Measurements from ENCODE around the gene RBMS1. TPM values are rescaled to one million over a fixed set of nuclear protein-coding genes. Genes with fewer than 3 reads are reported as not detected.

The RBMS1 gene
- total RNA-seq, 1 experiment from 2014 or later, result 38.8 TPM

GRCh38 chr2:160397530-160397865 lies 96.1 kb downstream of the RBMS1 start:
- H3K9ac ChIP-seq (ENCODE audit: low read length), result peak overlapping the region; percentile 68
- peak overlapping the region; percentile 93 for H3K27ac ChIP-seq (ENCODE audit: low read length)
- peak overlapping the region; percentile 80 for H3K4me2 ChIP-seq (ENCODE audit: low read length)
- ChIA-PET POLR2A (ENCODE audit: unreplicated experiment) (no interaction called here), CTCF (no interaction called here)
- H3K36me3 ChIP-seq (ENCODE audit: low read depth, low read length), result no peaks in the 10 kb centered on the region
- H3K79me2 ChIP-seq (ENCODE audit: low read length), result peaks cover 99% of the 10 kb centered on the region
- H4K20me1 ChIP-seq (ENCODE audit: low read length), result no peaks in the 10 kb centered on the region
- peak overlapping the region; percentile 22; the same call in 1 of the 2 replicates for H2AFZ ChIP-seq (ENCODE audit: low read length)
- TF ChIP-seq EZH2phosphoT487 (IDR thresholded peaks at IDR 0.05; ENCODE audit: borderline replicate concordance, low read length) (no peak), EZH2 (IDR thresholded peaks at IDR 0.05; ENCODE audit: low read length, unreplicated experiment) (no peak), CTCF (conservative IDR thresholded peaks at IDR 0.05; ENCODE audit: low read depth, low read length) (no peak)
- peak overlapping the region; percentile 53 for H3K4me3 ChIP-seq (ENCODE audit: low read length)
- DNase-seq (peak; percentile 58), ATAC-seq (peak; percentile 81)
- H3K27me3 ChIP-seq (ENCODE audit: low read length), result no peaks in the 10 kb centered on the region
- intact Hi-C loops (cut with micrococcal nuclease), result no loop called here
- H3F3A ChIP-seq (ENCODE audit: low read length, unreplicated experiment), result peaks cover 7% of the 10 kb centered on the region
- H3K9me2 ChIP-seq (replicated peaks; ENCODE audit: low read length), result no peaks in the 10 kb centered on the region
- peaks cover 55% of the 10 kb centered on the region for H3K4me1 ChIP-seq (ENCODE audit: insufficient read depth, low read length)
- BruUV-seq (replicated peaks), result no TSS peak
- H3K9me3 ChIP-seq (ENCODE audit: low read length), result no peaks in the 10 kb centered on the region

- Histone ChIP-seq H3K27ac (ENCODE audit: low read length) (0 out of 2 replicates have a peak overlapping the region, but pooled peaks have one; percentile 0), H3K9me3 (ENCODE audit: low read length) (no peaks in the 10 kb centered on the region), H3K27me3 (ENCODE audit: low read length) (no peaks in the 10 kb centered on the region), H3K4me2 (ENCODE audit: low read length) (no peak overlapping the region), H2AFZ (ENCODE audit: low read length) (no peak overlapping the region), H3K9me2 (replicated peaks; ENCODE audit: low read length) (no peaks in the 10 kb centered on the region), H3F3A (ENCODE audit: low read length, unreplicated experiment) (peaks cover 7% of the 10 kb centered on the region), H3K4me3 (ENCODE audit: low read length) (no peak overlapping the region), H3K4me1 (ENCODE audit: insufficient read depth, low read length) (peaks cover 70% of the 10 kb centered on the region), H3K79me2 (ENCODE audit: low read length) (peaks cover 99% of the 10 kb centered on the region), H4K20me1 (ENCODE audit: low read length) (no peaks in the 10 kb centered on the region), H3K9ac (ENCODE audit: low read length) (no peak overlapping the region), H3K36me3 (ENCODE audit: low read depth, low read length) (no peaks in the 10 kb centered on the region)
- DNase-seq (no peak), ATAC-seq (no peak)
- ChIA-PET POLR2A (ENCODE audit: unreplicated experiment) (no interaction called here), CTCF (no interaction called here)
- intact Hi-C loops (cut with micrococcal nuclease), result no loop called here
- no peak for TF ChIP-seq EZH2phosphoT487 (IDR thresholded peaks at IDR 0.05; ENCODE audit: borderline replicate concordance, low read length)
- TF ChIP-seq CTCF (conservative IDR thresholded peaks at IDR 0.05; ENCODE audit: low read depth, low read length), result no peak
- TF ChIP-seq EZH2 (IDR thresholded peaks at IDR 0.05; ENCODE audit: low read length, unreplicated experiment), result no peak
- BruUV-seq (replicated peaks), result no TSS peak
Observed at GRCh38 chr2:160394153-160394552, 99.5 kb downstream of the RBMS1 start.

GRCh38 chr2:160392201-160392600 lies 101.4 kb downstream of the RBMS1 start:
- POLR2A ChIA-PET (ENCODE audit: unreplicated experiment), result no interaction called here
- Histone ChIP-seq H3K4me1 (ENCODE audit: insufficient read depth, low read length) (peaks cover 76% of the 10 kb centered on the region), H3K79me2 (ENCODE audit: low read length) (peaks cover 97% of the 10 kb centered on the region)

More at GRCh38 chr2:160392201-160392600, 101.4 kb downstream of the RBMS1 start:
- no peaks in the 10 kb centered on the region for H4K20me1 ChIP-seq (ENCODE audit: low read length)
- intact Hi-C loops (cut with micrococcal nuclease), result loop anchor here (1.0 kb wide), 1 partner anchor 37 kb away; no protein-coding TSS in a partner anchor
- H3K4me2 ChIP-seq (ENCODE audit: low read length), result peak overlapping the region; percentile 37
- BruUV-seq (replicated peaks), result no TSS peak
- no peaks in the 10 kb centered on the region for H3K36me3 ChIP-seq (ENCODE audit: low read depth, low read length)
- H3K9me2 ChIP-seq (replicated peaks; ENCODE audit: low read length), result no peaks in the 10 kb centered on the region
- H3F3A ChIP-seq (ENCODE audit: low read length, unreplicated experiment), result peaks cover 4% of the 10 kb centered on the region
- no peak for TF ChIP-seq CTCF (conservative IDR thresholded peaks at IDR 0.05; ENCODE audit: low read depth, low read length)
- no peak for TF ChIP-seq EZH2 (IDR thresholded peaks at IDR 0.05; ENCODE audit: low read length, unreplicated experiment)
- no peak for TF ChIP-seq EZH2phosphoT487 (IDR thresholded peaks at IDR 0.05; ENCODE audit: borderline replicate concordance, low read length)
- H3K27ac ChIP-seq (ENCODE audit: low read length), result peak overlapping the region; percentile 86
- DNase-seq (peak; percentile 71), ATAC-seq (peak; percentile 16)
- no peak overlapping the region for H2AFZ ChIP-seq (ENCODE audit: low read length)
- H3K9me3 ChIP-seq (ENCODE audit: low read length), result no peaks in the 10 kb centered on the region
- CTCF ChIA-PET, result interaction anchor here (0.7 kb wide), 1 partner anchor 497 kb away, joined by 6 read pairs; no protein-coding TSS in a partner anchor
- peak overlapping the region; percentile 14; the same call in 1 of the 2 replicates for H3K4me3 ChIP-seq (ENCODE audit: low read length)
- no peaks in the 10 kb centered on the region for H3K27me3 ChIP-seq (ENCODE audit: low read length)
- H3K9ac ChIP-seq (ENCODE audit: low read length), result peak overlapping the region; percentile 50
